RCC 7860 (cell line): ENCODE results near the gene CCSER1.
"Not testable (repeated sequence)": the region's sequence is repeated elsewhere in the genome, so short reads cannot be mapped to it uniquely, and the experiment has no call there.

ENCODE experiments used
- DNase-seq: peaks from one replicate; pipeline ENCODE4 v3.0.0-alpha.2; 2015; ENCODE audit warnings: low spot score
- FAIRE-seq: peaks from 2 replicates; lab custom pipeline; 2012; peaks lifted over from hg19 to GRCh38; lab: Jason Lieb, UNC

The CCSER1 gene

DNA sequence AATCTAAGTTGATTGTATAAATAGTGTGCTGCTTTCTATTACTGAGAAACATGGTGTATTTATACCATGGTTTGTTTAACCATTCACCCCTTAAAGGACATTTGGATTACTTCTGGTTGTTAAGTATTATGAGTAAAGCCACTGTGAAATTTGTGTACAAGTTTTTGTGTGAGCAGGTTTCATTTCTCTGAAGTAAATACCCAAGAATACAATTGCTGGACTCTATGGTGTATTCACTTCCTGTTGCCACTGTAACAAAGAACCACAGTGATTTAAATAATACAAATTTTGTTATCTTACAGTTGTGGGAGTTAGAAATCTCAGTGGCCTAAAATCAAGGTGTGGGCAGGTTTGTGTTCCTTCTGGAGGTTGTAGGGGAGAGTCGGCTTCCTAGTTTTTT, 869.6 kb downstream of the CCSER1 start:
- FAIRE-seq: no peak
- no peak for DNase-seq

DNA sequence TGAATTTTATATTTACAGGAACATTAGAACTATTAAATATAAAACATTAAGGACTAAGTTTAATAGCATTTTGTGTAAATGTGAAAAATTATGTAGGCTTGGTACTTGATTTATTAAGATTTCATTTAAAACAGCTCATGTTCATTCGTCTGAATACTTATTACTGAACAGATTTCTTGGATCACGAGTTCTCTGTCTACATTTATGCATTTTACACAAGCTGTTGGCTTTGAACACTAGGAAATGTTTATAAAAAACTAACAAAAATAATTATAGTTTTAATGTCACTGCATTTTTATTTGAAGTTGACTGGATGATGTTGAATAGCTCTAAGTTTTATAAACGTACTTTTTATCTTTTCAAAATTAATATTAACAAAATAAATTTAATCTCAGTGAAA, 888.7 kb downstream of the CCSER1 start:
- FAIRE-seq: no peak

DNA sequence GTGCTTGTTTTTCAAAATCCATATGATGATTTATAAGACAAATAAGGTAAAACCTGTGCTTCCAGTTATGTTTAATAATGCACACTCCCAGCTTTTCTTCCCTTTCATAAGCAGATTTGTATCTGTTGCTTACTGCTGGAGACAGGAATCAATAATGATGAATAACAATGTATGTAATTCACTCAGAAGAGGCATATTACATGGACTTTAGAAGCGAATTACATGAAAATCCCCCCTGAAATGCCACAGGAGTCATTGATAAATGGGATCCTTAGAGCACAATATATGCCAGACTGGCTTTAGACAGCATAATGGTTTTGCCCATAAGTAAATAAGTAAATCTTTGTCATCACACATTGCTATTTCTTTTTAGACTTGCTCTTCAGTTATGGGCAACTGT, 892.3 kb downstream of the CCSER1 start:
- FAIRE-seq (no peak), DNase-seq (no peak)

More for the DNA sequence above, 888.7 kb downstream of the CCSER1 start:
- DNase-seq: no peak

DNA sequence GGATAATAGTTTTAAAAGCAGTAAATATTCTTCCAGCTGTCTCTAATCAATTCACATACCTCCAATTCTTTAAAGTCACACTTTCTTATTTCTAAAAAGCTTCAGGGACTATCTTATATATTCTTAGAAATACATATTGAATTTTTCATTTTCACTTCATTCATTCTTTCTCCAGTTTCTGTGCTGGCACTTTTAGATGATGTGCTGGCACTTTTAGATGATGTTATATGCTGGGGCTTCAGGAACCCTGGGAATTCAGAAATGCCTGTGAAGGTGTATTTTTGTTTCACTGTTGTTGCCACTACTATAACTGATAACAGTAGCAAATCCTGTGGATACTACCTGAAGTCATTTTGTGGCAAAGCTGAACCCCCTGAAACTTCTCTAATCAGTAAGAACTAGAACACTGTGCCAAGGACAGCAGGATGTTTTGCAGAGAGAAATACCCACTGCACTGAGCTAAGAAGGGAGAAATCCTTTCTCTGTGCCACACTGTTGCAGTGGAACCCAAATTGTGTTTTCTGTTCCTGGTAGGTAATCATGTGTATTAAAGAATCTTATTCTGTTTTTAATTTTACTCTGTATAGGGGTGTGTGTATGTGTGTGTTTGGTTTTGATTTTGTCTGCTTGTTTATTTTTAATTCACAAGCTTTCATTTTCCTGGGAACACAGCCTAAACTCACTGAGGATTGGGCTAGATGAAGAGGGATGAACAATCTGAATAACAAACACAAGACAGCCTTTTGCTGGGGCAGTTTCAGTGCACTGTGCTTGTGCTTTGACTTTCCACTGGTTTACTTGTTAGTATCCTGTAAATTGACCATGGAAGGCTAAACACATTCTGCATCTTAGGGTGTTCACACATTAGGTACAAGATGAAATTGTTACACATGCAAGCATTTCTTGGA, 898.3 kb downstream of the CCSER1 start:
- DNase-seq (no peak), FAIRE-seq (no peak)

DNA sequence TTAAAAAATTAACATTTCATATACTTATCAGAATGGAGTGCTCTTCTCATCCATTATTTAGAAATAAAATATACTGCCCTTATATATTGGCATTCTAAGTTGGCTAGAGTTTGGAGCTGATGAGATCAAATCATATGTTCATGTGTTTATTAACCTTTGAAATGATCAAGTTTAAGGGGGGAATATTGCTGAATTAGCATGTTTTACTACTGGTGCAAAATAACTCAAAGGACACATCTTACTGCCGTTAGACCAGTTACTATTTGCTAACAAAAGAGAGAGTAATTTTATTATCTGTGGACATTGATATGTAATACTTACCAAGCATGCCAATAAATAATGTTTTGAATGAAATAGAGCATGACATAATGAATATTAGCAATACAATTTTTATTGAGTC, 901.0 kb downstream of the CCSER1 start:
- no peak for DNase-seq
- FAIRE-seq: no peak

DNA sequence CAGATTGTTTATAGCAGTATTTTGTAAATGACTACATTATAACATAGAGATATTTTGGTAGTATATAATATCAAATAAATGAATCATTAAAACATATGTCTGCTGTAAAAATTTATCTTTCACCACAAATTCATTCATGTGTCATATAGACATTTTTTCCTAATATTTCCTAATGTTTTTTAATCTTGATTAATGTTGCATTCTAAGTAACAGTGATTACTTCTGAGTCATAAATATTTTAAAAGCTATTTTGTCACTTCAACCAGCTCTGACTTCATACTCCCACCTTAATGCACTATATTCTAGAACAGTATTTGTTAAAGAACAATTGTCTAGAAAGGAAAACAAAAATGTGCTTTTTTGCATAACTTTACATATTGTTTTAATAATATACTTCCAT, 904.6 kb downstream of the CCSER1 start:
- DNase-seq (no peak), FAIRE-seq (no peak)

DNA sequence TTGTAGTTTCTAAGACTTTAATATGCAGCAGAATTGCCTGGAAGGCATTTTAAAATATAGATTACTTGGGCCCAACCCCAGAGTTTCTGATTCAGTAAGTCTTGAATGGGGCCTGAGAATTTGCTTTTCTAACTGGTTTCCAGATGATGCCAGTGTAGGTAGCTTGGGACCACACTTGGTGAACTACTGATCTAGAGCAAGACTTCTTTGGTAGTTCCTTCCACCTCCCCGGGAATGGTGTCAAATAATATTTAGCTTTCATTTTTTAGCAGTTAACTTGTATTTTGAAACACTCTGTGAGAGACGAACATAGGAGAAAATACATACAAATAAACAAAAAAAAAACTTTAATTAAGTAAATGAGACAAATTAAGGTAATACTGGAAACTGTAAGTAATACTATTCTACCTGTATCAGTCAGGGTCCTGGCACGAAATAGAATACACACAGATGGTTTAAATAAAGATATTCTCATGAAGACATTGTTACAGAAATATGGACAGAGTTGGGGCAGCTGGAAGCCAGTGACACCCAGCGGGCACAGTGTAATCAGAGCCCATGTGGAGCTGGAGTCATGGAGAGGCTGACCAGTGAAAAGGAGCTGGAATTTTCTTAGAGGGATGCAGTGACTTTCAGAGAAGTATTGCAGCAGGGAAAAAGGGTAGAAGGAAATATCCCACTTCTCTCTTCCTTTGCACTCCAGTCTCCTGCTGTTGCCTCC, 905.7 kb downstream of the CCSER1 start:
- no peak for DNase-seq
- no peak for FAIRE-seq

DNA sequence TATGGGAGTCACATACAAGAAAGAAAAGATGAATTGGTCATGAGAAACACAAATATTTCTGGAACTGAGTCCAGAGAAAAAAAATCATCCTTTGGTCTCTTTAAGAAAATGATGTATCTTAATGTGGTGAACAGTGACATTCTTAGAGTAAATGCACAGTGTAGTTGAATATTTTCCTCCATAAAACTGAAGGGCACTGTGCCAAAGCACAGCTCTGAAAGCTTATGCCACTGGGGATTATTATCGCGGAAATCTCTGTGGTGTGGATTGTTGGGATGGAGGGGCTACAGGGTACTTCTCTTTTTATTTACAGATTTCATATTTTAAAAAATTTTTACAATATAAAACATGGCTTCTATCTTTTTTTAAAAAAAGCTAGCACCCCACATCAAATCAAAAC, 908.1 kb downstream of the CCSER1 start:
- DNase-seq: no peak
- FAIRE-seq: no peak

DNA sequence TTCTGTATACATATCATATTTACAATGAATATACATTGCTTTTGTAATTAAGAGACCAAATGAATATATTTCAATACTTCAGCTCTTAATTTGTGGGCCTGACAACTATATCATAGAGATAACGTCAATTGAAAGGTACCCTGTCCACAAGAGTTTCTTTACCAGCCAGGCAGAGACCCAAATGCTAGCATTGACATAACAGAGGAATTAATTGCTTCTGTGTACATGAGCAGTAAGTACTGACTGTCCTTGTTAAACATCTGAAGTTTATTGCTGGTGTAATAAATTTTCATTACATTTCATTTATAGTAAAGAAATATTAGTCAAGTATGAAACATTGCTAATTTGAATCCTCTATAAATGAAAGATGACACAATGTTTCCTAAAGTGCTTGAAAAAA, 910.8 kb downstream of the CCSER1 start:
- FAIRE-seq: no peak
- no peak for DNase-seq

DNA sequence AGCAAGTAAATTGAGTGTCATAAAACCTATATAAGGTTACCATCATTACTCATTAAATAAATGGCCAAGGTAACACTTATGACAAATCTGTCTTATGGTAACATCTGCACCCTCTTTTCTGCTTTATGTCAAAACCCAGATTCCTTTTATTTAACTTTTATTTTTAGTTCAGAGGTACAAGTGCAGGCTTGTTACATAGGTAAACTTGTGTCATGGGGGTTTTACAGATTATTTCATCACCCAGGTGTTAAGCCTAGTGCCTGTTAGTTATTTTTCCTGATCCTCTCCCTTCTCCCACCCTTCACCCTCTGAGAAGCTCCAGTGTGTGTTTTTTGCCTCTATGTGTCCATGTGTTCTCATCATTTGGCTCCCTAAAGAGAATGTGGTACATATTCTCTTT, 930.7 kb downstream of the CCSER1 start:
- DNase-seq (no peak), FAIRE-seq (no peak)

DNA sequence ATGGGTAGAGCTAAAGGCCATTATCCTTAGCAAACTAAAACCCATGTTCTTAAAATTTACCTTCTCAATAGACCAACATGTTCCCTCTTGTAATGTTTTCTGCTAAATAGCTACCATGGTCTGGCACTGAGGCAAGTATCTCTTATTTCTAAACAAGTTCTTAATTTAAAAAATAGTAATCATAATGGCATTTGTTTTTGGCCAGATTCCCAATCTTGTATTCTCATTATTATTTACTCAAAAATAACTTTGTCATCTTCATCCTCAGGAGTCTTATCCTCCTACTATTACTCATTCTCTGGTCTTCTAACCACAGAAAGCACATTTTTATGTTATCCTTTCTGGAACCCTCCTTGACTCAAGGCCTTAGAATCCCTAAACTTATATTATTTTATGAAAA, 931.2 kb downstream of the CCSER1 start:
- DNase-seq (no peak), FAIRE-seq (no peak)

DNA sequence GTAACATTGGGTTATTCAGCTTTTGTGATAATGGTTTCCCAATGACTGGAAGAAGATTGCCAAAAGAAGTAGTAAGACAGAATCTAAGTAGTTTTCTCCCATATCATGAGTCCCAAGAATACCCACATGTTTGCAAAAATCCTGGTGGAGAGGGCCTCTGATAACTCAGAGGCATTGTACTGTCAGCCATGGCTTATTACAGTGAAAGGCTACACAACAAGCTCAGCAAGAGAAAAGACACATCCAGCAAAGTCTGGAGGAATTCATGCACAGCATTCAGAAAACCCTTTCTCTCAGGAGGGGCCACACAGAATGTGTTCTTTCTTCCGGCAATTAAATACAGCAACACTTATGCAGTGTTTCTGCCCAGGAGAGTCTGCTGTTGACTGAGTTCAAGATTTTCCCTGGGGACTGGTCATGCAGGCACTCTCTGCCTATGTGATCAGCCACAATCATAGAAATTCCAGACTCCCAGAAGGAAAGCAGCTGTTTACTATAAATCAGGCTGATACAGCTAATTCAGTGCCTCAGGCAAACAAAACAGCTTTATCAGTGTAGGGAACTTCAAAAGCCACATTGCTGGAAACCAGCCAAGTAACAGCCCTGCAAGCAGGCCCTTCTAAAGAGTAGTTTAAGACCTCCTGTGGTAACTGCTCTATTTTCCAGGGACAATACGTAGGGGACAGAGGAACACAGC, 937.1 kb downstream of the CCSER1 start:
- DNase-seq (no peak), FAIRE-seq (no peak)

DNA sequence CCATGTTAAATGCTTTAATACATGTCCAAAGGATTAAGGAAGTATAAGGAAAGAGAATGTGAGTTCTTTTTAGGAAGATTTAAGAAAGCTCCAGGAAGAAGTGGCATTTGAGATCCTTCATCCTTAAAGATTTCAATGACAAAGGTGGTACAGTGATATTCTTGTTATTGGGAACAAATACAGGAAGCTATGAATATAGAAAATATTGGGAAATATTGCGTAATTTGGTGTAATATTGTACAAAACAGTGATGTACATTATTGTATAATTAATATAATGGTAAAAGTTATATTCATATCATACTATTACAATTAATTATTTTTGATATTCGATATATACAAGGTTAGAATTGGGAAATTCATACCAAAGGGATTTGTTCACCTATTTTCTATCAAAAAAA, 937.9 kb downstream of the CCSER1 start:
- FAIRE-seq (no peak), DNase-seq (no peak)

DNA sequence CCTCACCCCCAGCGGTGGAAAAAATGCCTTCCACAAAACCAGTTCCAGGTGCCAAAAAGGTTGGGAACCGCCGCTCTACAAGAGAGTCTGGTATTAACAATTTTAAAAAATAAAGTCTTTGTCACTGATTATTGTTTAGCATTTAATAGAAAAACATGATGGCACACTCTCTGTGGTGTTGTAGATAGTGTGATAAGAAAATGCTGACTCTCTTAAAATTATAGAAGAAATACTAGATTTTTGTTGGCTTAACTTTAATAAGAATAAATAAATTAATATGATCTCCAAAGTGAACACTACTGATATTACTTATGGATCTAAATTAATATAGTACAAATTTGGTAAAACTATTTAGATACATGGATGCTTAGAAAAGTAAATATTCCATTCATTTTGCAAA, 943.5 kb downstream of the CCSER1 start:
- FAIRE-seq (no peak), DNase-seq (no peak)

DNA sequence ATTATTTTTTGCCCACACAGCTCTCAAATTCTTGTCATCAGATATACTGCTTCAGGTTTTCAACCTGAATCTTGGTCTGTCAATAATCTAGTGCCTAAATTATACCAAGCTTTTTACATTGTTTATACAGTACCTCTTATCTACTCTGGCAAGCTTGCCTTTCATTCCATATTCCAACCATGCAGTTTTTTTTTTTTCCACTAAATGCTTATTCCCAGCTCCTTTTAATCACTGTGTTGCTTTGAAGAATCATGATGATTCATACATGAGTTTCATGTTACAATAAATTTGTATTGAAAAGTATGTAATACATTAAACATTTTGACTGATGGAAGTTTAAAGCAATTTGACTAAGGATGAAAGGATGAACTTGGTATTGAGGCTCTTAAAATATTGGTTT, 949.0 kb downstream of the CCSER1 start:
- FAIRE-seq (no peak), DNase-seq (no peak)

DNA sequence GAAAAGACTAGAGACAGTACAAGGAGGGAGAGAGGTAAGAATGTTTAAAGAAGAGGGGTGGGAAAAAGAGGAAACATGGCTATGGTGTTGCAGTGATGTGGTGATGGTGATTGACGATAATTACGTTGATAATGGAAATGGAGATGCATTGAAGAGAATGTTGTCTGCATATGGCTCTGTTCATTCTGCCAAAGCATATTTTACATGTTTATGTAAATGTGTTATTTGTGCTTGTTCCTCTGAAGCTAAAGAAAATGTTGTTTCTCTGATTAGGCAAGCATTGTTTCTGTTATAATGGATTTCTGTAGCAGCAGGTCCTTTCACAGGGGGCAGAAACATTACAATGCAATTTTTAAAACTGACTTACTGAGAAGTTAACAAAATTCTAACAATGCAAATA, 958.8 kb downstream of the CCSER1 start:
- DNase-seq: no peak
- no peak for FAIRE-seq

DNA sequence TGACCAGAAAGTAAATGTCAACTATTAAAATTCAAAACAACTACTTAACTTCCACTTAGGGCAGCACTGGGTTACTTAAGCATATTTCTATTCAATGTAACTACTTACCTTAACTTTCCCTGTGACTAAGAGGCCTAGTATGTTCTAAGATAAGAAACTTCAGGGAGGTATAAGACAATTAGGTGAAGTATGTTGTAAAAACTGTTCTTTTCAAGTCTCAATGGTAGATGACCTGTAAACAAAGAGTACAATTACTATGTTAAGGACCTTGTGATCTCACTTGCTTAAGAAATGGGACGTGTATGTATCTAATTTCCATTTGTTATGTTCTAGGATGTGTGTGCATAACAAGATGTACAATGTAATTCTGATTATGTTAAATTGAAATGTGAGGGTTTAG, 960.5 kb downstream of the CCSER1 start:
- FAIRE-seq: no peak
- no peak for DNase-seq

DNA sequence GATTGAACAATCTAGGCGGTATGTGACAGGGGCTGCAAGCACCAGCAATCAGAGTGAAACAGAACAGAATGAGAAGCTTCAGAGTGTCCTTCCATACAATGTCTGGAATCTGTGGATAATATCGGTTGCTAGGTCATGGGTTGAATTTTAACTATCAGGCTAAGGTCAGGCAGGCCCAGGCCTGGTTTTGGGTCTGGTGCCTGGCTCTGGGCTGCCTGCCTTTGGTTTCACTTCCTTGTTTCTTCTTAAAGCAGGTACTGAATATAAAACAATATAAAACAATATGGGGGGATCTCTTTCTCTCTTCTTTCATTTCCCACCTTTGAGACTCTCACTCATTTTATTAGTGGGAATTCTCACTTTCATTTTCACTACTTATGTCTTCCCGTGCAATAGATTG, 962.0 kb downstream of the CCSER1 start:
- DNase-seq (no peak), FAIRE-seq (no peak)

DNA sequence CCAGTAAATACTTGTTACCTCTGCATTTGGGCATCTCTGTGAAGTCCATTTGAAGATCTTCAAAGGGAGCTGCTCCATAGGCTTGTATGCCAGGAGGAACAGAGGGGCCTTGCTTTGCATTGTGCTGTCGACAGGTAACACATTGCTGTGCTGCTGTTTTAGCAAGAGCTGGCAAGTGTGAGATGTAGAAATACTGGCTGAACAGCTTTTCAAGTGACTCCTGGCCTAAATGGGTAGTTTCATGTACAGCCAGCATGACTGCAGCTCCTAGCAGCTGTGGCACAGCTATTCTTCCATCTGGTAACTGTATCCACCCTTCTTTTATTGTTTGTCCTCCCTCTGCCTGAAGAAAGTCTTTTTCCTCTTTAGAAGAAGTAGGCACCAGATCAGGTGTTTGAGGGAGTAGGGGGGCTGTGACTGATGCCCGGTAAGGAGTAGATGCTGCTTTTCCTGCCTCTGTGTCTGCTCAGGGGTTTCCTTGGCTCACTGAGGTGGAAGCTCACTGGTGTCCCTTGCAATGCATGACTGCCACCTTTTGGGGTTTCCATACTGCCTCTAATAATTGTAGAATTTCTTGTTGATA, 965.3 kb downstream of the CCSER1 start:
- DNase-seq (no peak), FAIRE-seq (no peak)

DNA sequence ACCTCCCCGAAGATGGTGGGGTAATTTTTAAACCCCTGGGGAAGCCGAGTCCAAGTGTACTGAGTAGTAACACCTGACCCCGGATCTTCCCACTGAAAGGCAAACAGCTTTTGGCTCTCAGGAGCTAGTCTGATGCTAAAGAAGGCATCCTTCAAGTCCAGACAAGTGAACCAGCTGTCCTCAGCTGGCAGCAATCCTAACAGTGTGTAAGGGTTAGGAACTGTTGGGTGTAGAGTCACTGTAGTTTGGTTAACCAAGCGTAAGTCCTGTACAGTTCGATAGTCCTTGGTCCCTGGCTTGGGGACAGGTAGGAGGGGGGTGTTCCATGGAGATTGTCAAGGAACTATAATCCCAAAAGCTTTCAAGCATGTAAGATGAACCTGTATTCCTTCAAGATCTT, 967.0 kb downstream of the CCSER1 start:
- DNase-seq, FAIRE-seq: not testable (repeated sequence)

DNA sequence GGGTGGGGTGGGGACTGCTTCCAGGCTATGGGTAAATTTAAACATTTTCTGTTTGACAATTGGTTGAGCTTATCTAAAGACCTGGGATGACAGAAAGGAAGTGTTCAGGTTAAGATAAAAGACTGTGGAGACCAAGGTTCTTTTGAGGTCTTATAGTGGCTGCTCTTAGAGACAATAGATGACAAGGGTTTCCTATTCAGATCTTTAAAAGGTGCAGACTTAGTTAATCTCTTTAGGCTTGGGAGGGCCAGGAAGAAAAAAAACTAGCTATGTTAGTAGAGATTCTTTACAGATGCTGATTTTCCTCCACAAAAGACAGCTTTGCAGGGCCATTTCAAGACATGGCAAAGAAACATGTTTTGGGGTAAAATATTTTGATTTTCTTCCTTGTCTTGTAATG, 972.5 kb downstream of the CCSER1 start:
- FAIRE-seq (no peak), DNase-seq (no peak)
